Measurements from ENCODE around the gene SLC16A3. TPM values are rescaled to one million over a fixed set of nuclear protein-coding genes. Genes with fewer than 3 reads are reported as not detected.

The SLC16A3 gene
- total RNA-seq, 1 donor from 2014 or later, result 135 TPM

GRCh38 chr17:82267575-82268379 is 38.9 kb downstream of the SLC16A3 start:
- peak; percentile 77 to 95 for DNase-seq (ENCODE audit: low read depth in 2 of 2)

GRCh38 chr17:82269138-82269881 is 40.5 kb downstream of the SLC16A3 start:
- no peak for DNase-seq (ENCODE audit: low read depth in 2 of 2)

GRCh38 chr17:82269882-82270500 is 41.1 kb downstream of the SLC16A3 start:
- DNase-seq (ENCODE audit: low read depth in 2 of 2), result no peak

DNA sequence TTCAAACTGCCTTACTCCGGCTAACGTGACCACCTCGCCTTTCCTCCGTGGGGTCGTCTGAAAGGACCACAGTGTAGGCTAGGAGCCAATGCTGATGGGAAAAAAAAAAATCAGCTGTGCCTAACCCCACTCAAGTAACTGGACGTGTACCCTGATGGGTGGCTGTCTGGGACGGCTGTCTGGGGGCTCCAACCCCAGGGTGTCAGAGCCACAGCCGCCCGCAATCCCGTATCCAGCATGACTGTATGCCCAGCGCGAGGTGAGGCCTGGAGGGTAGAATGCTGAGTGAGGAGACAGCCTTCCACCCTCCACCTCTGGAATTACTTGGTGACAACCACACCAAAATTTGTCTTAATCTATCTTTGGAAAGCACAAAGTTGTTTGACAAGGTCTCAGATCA is 41.8 kb downstream of the SLC16A3 start:
- DNase-seq (ENCODE audit: low read depth in 2 of 2), result no peak

GRCh38 chr17:82271401-82271800 is 42.6 kb downstream of the SLC16A3 start:
- no peak for DNase-seq (ENCODE audit: low read depth in 2 of 2)

- no peak for DNase-seq (ENCODE audit: low read depth in 2 of 2)
These were observed 43.9 kb downstream of the SLC16A3 start for GRCh38 chr17:82272495-82273326.

GRCh38 chr17:82273327-82274133 is 44.7 kb downstream of the SLC16A3 start, which contains the start of gene CSNK1D:
Gene CSNK1D, minus strand, starts transcription at chr17:82273700. Its CDS starts 319 bp downstream, at chr17:82273381.
- peak; percentile 87 to 92 for DNase-seq (ENCODE audit: low read depth in 2 of 2)

GRCh38 chr17:82274134-82275020 is 45.5 kb downstream of the SLC16A3 start:
- DNase-seq (ENCODE audit: low read depth in 2 of 2), result no peak

DNA sequence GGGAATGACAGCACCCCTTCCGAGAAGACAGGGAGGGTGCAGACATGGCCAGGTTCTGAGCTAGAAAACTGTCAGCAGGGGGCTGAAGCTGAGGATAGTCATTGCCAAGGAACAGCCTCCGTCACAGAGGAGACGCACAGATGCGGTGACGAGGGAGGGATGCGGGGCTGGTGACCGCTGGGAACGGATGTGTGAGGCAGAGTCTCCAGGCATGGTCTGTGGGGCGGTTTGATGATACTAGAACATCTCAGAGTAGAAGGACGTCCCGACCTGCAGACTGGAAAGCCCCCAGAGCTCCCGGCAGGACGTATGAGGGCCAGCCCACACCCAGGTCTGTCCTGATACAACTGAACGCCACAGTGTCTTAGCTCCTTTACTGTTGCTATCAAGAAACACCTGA is 46.5 kb downstream of the SLC16A3 start:
- no peak for DNase-seq (ENCODE audit: low read depth in 2 of 2)

DNA sequence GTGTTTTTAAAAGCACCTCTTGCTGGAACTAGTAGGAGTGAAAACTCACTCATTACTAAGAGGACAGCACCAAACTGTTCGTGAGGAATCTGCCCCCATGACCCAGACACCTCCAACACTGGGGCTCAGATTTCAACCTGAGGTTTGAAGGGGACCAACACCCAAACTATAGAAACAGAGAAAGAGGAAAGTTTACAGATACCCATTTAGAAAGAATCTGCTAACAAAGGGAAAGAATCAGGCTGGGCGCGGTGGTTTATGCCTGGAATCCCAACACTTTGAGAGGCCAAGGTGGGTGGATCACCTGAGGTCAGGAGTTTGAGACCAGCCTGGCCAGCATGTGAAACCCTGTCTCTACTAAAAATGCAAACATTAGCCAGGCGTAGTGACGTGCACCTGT is 48.1 kb downstream of the SLC16A3 start:
- no peak for DNase-seq (ENCODE audit: low read depth in 2 of 2)

DNA sequence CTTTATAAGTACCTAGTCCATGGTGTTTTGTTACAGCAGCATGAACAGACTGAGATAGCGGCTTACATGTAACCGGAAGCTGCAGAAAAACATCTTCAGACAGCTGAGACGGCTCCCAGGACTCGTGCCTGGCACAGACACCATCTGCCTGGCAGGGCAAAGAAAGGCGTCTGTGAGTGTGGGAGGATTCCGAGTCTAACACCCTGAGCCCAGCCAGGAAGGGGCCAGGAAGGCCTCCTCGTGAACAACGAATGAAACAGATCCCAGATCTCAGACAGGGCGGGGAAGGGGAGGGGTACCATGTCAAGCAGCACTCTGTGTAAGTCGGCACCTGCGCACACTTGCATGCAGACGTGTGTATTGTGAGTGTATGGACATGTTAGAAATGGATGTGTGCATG is 49.0 kb downstream of the SLC16A3 start:
- DNase-seq (ENCODE audit: low read depth in 2 of 2), result no peak

DNA sequence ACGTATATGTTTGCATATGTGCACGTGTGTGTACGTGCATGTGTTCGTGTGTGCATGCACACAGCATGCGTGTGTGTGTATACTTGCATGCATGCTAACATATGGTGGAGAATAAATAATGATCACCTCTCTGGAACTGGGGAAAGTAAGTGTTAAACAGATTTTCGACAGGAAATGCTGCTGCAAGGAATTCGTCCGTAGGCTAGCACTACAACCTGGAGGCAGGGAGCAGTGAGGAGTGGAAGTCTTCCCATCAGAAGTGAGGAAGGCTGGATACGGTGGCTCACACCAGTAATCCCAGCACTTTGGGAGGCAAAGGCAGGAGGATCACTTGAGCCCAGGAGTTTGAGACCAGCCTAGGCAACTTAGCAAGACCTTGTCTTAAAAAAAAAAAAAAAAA is 49.5 kb downstream of the SLC16A3 start:
- DNase-seq (ENCODE audit: low read depth in 2 of 2), result no peak

DNA sequence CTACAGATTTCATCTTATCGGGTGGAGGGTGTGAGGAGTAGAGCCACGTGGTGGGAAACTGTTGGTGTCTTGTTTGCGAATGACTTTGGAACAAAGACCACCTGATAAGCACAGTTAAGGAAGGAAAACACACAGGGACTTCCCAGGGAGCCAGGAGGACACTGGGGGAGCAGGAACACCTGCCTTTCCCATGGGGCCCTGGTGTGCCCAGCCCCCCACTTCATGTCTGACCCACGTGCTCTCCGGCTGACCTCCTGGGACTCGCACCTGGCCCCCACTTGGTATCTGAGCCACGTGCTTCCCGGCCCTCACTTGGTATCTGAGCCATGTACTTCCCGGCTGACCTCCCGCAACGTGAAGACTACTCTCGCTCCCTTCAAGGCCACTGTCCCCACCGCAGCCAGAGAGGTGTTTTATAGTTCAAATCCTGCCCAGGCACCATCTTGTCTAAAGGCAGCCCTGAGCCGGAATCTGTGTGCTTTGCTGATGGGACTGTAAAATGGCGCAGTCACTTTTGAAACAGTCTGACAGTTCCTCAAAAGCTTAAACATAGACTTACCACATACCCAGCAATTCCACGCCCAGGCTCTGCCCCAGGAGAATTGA is 50.0 kb downstream of the SLC16A3 start:
- no peak for DNase-seq (ENCODE audit: low read depth in 2 of 2)

DNA sequence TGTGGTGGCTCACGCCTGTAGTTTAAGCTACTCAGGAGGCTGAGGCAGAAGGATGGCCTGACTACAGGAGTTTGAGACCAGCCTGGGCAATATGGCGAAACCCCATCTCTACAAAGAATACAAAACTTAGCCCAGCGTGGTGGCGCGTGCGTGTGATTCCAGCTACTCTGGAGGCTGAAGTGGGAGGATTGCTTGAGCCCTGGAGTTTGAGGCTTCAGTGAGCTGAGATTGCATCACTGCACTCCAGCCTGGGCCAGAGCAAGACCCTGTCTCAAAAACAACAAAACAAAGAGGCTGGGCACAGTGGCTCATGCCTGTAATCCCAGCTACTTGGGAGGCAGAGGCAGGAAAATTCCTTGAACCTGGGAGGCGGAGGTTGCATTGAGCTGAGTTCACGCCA is 51.7 kb downstream of the SLC16A3 start:
- DNase-seq (ENCODE audit: low read depth in 2 of 2), result no peak

DNA sequence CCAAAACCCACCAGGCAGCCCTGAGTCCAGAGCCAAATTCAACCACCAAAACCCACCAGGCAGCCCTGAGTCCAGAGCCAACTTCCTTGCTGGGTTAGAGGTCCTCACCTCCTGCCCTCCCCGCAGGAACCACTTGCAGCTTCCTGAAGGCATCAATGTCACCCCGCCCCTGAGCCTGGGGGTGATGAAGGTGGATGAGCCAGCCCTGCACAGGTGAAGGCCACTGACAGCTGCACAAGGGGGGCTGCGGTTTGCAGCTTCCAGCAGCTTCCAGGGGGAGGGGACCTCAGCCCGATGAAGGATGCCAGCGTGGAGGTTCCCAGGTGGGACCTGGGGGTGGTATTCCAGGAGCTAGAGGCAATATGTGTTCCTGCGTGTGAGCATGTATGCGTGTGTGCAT is 52.2 kb downstream of the SLC16A3 start:
- no peak for DNase-seq (ENCODE audit: low read depth in 2 of 2)

GRCh38 chr17:82281502-82282238 is 52.8 kb downstream of the SLC16A3 start:
- DNase-seq (ENCODE audit: low read depth in 2 of 2), result no peak

DNA sequence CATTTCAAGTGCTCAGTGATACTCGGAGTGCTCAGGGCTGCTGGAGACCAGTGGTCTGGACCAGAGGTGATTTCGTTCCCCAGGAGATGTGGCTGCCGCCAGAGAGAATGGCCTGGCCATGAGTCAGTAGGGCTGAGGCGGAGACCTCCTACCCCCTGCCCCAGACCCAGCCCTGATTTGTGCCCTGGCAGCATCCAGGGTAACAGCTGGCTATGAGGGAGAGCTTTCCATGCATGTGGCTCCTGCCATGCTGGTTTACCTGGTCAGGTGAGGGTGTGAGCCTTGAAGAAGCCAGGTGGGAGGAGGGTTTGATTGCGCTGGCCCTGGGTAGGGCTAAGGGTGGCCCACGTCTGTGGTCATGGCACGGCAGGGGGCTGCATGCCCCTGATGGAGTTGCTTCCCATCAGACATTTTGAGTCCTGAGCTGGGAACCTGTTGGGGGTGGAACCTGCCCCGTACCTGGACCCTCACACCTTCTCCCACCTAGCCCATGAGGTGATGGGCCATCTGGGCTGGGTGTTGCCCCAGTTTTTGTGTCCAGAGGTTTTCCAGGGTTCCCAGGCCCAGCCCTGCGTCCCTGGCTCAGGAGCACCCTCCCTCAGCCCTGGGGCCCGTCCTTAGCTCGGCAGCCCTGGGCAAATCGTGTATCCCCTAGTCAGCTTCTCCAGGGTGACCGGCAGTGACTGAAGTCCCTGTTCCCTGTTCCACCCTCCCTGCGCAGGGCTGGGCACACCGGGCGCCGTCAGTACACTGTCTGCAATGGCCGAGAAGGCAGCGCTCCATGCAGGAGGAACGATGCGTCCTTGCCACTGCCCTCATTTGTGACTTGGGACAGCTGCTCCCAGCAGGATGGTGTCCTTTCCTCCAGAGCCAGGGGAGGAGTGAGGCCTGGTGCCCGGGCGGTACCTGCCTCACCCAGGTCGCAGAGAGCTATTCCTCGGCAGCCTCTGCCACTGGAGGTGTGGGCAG is 53.7 kb downstream of the SLC16A3 start:
- DNase-seq (ENCODE audit: low read depth in 2 of 2), result no peak

Measured in lung microvascular endothelial cell (primary cell).